Brain microvascular endothelial cell (primary cell): ENCODE measurements around the gene CTF1.
"Not testable (repeated sequence)": the region's sequence is repeated elsewhere in the genome, so short reads cannot be mapped to it uniquely, and the experiment has no call there.

Experiments
- DNase-seq: peaks from one replicate; pipeline ENCODE4 v3.0.0-alpha.2; 2020
- H3K27ac ChIP-seq: fragments of 250-450 bp; sonication (Bioruptor Pico); 2 replicates; pipeline ENCODE4 v1.5.1; 2020; ENCODE audit warnings: mild to moderate bottlenecking, moderate library complexity
- H3K27me3 ChIP-seq: fragments of 250-450 bp; sonication (Bioruptor Pico); replicated peaks from 2 replicates; pipeline ENCODE4 v1.5.1; 2020; ENCODE audit warnings: mild to moderate bottlenecking
- H3K36me3 ChIP-seq: fragments of 250-450 bp; sonication (Bioruptor Pico); replicated peaks from 2 replicates; pipeline ENCODE4 v1.5.1; 2020; ENCODE audit warnings: mild to moderate bottlenecking
- H3K4me3 ChIP-seq: 2 replicates; pipeline ENCODE4 v1.5.1; 2011; ENCODE audit warnings: low read depth, mild to moderate bottlenecking, control low read depth, low read length, moderate library complexity
- in situ Hi-C: cut with HindIII; loops from 2 replicates; pipeline ENCODE4 v1.10.0; 2017; ENCODE audit warnings: low sequenced_read_pairs, low pct_ligation_motif_present
- TF ChIP-seq, protein P1 (sequence below): IDR thresholded peaks from 2 replicates; pipeline ENCODE4 v1.5.1; 2011; ENCODE audit warnings: low read depth, mild to moderate bottlenecking, moderate library complexity, low read length, control low read depth, inconsistent platforms; ENCODE audit errors: missing control alignments

CTF1 gene

DNA sequence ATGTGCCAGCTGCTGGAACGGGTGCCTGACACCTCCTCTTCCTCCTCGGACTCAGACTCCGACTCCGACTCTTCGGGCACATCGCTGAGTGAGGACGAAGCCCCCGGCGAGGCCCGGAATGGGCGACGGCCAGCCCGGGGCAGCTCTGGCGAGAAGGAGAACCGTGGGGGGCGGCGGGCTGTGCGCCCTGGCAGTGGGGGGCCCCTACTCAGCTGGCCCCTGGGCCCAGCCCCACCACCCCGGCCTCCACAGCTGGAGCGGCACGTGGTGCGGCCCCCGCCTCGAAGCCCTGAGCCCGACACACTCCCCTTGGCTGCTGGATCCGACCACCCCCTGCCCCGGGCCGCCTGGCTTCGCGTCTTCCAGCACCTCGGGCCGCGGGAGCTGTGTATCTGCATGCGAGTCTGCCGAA is 33.8 kb downstream of the CTF1 start:
- no peak overlapping the region for H3K27ac ChIP-seq
- TF ChIP-seq, protein P1, sequence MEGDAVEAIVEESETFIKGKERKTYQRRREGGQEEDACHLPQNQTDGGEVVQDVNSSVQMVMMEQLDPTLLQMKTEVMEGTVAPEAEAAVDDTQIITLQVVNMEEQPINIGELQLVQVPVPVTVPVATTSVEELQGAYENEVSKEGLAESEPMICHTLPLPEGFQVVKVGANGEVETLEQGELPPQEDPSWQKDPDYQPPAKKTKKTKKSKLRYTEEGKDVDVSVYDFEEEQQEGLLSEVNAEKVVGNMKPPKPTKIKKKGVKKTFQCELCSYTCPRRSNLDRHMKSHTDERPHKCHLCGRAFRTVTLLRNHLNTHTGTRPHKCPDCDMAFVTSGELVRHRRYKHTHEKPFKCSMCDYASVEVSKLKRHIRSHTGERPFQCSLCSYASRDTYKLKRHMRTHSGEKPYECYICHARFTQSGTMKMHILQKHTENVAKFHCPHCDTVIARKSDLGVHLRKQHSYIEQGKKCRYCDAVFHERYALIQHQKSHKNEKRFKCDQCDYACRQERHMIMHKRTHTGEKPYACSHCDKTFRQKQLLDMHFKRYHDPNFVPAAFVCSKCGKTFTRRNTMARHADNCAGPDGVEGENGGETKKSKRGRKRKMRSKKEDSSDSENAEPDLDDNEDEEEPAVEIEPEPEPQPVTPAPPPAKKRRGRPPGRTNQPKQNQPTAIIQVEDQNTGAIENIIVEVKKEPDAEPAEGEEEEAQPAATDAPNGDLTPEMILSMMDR = no peak
- H3K27me3 ChIP-seq = no peaks in the 10 kb centered on the region
- no peak overlapping the region for H3K4me3 ChIP-seq
- in situ Hi-C loops = loop anchor here (25.0 kb wide), 1 partner anchor 532 kb away; the partner anchor contains the start of genes ARMC5 and TGFB1I1
- no peak for DNase-seq
- peaks cover 52% of the 10 kb centered on the region for H3K36me3 ChIP-seq

DNA sequence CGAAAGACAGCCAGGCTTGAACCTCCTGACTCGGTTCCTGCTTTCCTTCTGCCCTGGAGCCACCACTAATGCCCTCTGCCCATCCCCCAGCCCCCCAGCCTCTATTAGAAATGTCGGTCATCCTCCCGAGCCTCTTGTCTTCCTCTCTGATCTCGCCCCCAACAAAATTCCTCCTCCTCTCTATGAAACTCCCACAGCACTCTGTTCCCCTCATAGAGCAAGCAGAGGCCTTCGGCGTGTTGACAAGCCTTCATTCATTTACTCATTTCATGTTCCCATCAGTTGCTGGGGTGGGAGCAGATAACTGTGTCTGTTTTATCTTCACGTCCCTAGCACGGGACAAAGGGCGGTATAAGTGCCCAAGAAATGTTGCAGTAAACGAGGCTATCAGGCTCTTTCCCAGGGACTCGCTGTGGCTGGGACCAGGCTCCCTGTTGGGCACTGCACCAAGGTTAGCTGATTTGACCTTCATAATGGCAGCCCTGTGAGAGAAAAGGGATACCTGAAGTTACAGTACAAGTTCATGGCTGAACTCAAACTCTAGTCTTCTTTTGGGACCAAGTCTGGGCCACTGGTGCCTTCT is 34.7 kb downstream of the CTF1 start:
- no peak for DNase-seq
- TF ChIP-seq, protein P1 = no peak
- H3K36me3 ChIP-seq = peaks cover 55% of the 10 kb centered on the region
- H3K27me3 ChIP-seq = no peaks in the 10 kb centered on the region
- H3K4me3 ChIP-seq = no peak overlapping the region
- H3K27ac ChIP-seq = no peak overlapping the region
- in situ Hi-C loops = loop anchor here (25.0 kb wide), 1 partner anchor 531 kb away; the partner anchor contains the start of genes ARMC5 and TGFB1I1

DNA sequence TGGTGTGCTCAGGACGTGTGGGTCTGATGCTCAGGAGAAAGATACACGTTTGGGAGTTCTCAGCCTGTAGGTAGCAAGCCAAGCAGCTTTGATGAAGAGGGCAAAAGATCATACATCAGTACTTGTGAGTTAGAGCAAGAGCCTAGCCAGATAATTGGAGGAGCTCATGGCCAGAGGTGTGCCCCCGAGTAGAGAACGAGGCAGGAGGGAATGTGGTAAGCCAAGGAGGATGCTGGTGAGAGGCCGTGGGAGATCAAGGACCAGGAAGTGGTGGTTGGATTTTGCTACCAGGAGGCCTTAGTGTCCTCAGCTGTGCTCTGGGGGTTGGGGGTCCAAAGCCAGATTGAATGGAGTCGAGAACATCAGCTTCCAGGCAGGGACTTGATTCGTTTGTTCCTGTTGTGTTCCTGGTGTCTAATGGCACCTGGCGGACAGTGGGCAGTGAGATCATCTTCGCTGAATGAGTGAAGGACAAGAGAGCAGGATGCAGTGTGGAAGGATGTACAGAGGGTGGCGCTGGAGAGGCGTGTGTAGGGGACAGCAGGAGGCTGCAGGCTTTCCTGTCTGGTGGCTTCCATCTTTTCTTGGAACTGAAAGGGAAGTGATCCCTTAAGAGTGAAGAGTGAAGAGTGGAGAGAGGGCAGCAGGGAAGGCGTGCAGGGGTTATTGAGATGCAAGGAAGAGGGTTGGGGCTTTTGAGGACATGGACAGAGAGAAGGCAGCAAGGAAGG is 38.6 kb downstream of the CTF1 start:
- TF ChIP-seq, protein P1 = peak; percentile 79
- peak; percentile 56 for DNase-seq
- H3K4me3 ChIP-seq = no peak overlapping the region
- no peaks in the 10 kb centered on the region for H3K27me3 ChIP-seq
- H3K27ac ChIP-seq = no peak overlapping the region
- in situ Hi-C loops = loop anchor here (25.0 kb wide), 1 partner anchor 527 kb away; the partner anchor contains the start of genes ARMC5 and TGFB1I1
- peaks cover 50% of the 10 kb centered on the region for H3K36me3 ChIP-seq

DNA sequence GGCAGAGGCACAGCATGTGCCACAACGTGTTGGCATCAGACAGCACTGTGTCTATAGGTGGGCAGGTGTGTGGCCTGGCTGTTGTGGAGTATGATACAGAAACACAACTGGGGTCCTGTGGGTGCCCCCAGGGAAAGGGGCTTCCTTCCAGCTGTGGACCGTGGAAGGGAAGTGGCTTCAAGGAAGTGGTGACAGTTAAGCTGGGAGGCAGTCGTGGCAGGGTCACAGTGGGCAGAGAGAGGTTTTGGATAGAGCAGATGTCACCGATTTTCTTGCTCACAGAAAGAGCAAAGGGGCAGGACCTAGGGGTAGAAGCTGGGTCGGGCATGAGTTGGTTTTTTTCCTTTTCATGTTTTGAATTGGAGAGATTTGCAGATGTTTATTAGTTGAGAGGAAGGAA is 41.3 kb downstream of the CTF1 start:
- in situ Hi-C loops = loop anchor here (25.0 kb wide), 1 partner anchor 525 kb away; the partner anchor contains the start of genes ARMC5 and TGFB1I1
- Histone ChIP-seq H3K4me3 (no peak overlapping the region), H3K27me3 (no peaks in the 10 kb centered on the region), H3K36me3 (peaks cover 41% of the 10 kb centered on the region), H3K27ac (no peak overlapping the region)
- TF ChIP-seq, protein P1 = no peak
- DNase-seq = no peak

DNA sequence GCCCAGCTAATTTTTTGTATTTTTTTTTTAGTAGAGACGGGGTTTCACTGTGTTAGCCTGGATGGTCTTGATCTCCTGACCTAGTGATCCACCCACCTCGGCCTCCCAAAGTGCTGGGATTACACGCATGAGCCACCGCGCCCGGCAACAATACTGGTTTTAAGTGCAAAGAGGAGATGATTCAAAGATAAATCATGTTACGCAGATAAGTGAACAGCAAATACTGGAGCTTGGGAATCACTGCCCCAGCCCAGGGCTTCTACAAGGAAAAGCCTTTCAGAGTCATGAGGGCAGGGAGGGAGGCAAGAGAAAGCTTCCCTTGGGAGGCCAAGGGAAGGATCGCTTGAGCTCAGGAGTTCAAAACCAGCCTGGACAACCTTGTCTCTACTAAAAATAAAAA is 43.2 kb downstream of the CTF1 start:
- H3K27me3 ChIP-seq, H3K4me3 ChIP-seq: not testable (repeated sequence)
- Histone ChIP-seq H3K36me3 (peaks cover 38% of the 10 kb centered on the region), H3K27ac (peak overlapping the region; percentile 83)
- in situ Hi-C loops = loop anchor here (25.0 kb wide), 1 partner anchor 523 kb away; the partner anchor contains the start of genes ARMC5 and TGFB1I1
- peak; percentile 61 for DNase-seq
